GM19452 (cell line): ENCODE data around the gene PNPLA6.

ENCODE experiments used
- ATAC-seq: cut with Tn5 transposase; IDR thresholded peaks from one replicate; pipeline ENCODE4 v1.9.1; 2021; ENCODE audit not compliant: unreplicated experiment

The PNPLA6 gene

DNA sequence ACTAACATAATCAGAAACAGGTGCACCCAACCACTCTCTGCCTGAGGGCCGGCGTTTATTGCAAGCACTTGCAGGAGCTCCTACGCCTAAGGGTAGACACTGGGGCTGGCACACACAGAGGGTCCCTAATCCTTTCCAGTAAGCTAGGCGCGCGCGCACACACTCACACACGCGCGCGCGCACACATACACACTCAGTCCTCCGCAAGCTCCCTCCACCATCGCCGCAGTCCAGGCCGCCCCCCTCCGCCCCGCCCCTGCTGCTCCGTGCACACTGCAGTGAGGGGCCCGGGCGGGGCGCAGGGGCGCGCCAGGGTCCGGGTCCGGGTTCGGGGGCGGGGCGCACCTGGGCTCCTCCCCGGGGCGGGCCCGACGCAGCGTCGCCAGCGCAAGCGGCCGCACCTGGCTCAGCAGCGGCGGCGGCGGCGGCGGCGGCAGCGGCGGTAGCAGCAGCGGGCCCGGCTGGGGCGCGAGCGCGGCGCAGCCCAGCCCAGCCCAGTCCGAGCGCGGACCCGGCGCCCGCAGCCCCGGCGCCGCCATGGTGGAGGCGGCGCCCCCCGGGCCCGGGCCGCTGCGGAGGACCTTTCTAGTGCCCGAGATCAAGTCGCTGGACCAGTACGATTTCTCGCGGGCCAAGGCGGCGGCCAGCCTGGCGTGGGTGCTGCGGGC, 60.1 kb downstream of the PNPLA6 start, which contains the start of gene CAMSAP3:
Gene CAMSAP3 (plus strand): TSS at position 398 of the 668 bp plus-strand sequence. CDS start 140 bp downstream, at position 538.
- ATAC-seq: no peak

DNA sequence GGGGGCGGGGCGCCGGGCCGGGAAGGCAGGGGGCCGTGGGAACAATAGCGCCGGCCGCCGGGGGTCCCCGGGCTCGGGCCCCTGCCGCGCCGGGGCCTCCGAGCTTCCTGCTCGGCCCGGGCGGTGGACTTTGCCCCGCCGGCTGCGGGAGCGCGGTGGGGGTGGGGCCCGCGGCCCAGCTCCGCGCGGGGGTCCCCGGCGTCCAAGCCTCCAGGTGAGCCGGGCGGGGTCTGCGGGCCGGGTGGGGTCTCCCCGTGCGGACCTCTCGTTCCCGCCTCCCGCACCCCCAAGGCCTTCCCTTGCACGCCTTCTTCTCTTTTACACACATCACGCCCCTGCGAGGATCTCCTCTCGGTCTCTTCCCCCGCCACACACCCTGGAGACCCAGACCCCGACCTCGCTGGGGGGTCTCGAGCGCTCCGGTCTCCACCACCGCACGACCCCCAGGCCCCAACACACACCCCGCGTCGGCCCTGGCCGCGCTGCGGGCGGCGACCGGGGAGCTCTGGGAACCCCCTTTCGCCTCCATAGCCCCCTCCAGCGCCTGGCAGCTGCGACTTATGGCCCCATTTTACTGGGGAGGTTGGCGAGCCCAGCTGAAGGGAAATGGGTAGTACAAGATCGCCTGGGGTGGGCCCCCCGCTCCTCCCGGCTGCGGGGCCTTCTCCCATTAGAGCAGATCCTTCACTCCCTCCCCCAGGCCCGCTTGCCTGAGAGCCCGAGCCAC, 60.9 kb downstream of the PNPLA6 start:
- no peak for ATAC-seq

DNA sequence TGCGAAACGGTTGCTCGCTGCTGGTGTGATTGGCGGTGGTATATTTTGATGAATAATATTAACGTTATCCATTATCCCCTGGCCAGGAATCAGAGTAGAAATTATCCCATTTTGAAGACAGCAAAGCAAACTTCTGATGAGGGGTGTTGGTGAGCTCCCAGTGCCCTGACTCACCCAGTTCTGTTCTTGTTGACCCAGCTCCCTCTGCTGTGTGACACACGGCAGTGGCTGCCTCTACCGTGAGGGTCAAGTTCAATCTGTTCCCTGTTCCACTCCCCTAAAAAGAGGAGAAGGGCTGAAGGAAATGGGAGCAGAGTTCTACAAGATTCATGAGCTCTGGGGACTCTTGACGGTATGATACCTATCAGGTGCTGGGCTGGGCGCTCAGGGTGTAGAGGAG, 62.2 kb downstream of the PNPLA6 start:
- ATAC-seq: no peak

DNA sequence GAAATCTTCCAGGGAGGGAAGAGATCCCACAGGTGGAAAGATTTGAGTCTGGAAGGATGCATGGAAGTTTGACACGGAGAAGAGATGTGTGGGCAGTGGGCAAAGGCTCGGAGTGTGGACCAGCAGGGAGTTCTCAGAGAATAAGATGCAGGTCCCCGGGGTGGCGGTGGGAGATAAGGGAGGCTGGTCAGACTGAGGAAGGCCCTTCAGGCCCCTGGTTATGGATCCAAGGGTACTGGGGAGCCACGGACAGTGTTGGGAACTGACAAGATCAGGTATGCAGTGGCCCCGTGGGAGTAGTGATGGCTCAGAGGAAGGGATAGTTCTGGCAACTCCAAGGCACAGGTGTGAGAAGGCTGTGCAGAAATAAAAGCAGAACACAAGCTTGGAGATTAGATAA, 62.7 kb downstream of the PNPLA6 start:
- no peak for ATAC-seq

DNA sequence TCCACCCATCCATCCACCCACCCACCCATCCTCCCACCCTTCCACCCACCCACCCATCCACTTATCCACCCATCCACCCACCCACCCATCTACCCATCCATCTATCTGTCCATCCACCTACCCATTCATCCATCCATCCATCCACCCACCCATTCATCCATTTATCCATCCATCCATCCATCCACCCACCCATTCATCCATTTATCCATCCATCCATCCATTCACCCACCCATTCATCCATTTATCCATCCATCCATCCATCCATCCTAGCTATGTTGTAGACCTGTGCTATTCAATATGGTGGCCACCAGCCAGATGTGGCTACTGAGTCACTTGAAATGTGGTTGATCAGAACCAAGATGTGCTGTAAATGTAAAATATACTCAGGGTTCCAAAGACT, 65.2 kb downstream of the PNPLA6 start:
- no peak for ATAC-seq

DNA sequence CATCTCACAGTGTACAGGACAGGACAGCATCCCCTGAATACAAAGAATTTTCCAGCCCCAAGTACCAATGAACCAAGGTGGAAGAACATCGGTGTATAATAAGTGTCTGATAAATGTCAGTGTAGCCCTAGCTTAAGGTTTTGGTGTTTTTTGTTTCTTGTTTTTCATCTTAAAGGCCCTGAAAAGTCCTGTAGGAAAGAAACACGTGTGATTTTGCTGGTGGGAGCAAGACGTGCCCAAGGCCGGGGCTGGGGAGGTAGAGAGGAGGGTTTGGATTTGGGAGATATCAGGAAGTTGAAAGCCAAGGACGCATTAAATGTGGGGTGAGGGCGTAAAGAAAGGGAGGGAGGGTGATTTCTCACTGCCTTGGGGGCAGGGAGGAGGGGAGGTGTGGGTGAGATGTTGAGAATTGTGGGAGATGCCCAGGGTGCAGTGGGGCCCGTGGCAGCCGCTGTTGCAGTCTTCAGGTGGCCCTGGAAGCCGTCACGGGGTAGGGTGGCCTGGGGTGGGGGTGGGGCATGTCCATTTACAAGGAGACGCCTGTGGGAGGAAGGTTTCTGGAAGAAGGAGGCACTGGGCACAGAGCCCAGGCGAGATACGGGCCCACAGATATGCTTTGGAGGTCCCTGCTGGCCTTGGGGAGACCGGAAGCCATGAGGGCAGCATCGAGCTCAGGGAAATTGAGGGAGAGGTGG, 66.9 kb downstream of the PNPLA6 start:
- no peak for ATAC-seq

DNA sequence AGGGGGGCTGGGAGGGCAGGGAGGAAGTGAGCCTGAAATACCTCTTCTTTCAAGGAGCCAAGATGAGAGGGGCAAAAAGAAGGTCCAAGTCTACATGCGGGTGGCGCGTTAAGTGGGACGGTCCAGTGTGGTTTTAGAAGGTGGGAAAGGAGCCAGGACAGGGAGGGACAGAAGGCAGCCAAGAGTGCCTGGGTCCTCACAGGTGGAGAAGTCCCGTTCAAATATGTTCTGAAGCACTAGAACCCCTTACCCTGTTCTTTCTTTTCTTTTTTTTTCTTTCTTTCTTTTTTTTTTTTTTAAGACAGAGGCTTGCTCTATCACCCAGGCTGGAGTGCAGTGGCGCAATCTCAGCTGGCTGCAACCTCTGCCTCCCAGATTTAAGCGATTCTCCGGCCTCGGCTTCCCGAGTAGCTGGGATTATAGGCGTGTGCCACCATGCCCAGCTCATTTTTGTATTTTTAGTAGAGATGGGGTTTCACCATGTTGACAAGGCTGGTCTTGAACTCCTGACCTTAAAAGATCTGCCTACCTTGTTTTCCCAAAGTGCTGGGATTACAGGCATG, 67.5 kb downstream of the PNPLA6 start:
- no peak for ATAC-seq

DNA sequence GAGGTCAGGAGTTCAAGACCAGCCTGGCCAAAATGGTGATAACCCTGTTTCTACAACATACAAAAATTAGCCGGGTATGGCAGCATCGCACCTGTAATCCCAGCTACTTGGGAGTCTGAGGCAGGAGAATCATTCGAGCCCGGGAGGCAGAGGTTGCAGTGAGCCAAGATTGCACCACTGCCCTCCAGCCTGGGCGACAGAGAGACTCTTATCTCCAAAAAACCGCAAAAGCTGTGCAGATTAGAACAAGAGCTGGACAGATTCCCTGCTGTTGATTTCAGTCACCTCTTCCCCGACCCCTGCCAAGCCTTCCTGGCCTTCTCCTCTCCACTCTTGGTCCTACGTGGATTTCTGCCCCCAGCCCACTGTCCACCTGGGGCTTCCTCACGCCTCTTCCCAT, 68.4 kb downstream of the PNPLA6 start:
- ATAC-seq: no peak

DNA sequence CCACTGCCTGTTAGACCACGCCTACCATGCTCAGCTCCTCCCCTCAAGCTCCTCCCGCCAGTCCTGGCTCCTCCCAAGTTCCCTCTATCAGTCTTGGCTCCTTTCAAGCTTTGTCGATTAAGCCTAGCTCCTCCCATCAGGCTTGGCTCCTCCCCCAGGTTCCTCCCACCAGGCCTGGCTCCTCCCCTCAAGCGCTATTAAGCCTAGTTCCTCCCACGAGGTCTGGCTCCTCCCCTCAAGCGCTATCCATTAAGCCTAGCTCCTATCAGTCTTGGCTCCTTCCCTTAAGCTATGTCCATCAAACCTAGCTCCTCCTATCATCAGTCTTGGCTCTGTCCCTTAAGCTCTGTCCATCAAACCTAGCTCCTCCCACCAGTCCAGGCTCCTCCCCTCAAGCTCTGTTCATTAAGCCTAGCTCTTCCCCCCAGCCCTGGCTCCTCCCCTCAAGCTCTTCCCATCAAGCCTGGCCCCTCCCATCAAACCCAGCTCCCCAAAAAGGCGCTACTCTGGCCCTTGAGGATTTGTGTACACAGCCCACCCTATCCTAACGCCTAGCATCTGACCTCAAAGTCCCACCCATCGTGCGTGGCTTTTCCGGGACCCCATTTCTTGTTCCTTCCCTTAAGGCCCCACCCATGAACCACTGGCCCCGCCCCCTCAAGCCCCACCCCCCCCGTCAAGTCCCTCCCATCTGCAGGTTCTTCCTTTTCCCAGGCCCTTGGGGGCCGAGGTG, 70.1 kb downstream of the PNPLA6 start:
- no peak for ATAC-seq

DNA sequence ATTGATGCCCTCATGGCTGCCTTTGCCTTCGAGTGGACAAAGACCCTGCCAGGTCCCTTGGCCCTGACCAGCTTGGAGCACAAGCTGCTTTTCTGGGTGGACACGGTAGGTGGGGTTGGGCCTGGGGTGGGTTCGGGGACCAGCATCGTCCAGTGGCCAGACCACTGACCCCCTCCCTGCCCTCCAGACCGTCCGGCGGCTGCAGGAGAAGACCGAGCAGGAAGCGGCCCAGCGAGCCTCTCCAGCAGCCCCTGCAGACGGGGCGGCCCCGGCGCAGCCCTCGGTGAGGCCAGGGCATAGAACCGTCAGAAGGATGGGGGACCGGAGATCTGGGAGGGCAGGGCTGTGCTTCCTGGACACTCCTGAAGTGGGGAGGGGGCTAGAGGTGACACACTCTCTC, 70.8 kb downstream of the PNPLA6 start:
- no peak for ATAC-seq

DNA sequence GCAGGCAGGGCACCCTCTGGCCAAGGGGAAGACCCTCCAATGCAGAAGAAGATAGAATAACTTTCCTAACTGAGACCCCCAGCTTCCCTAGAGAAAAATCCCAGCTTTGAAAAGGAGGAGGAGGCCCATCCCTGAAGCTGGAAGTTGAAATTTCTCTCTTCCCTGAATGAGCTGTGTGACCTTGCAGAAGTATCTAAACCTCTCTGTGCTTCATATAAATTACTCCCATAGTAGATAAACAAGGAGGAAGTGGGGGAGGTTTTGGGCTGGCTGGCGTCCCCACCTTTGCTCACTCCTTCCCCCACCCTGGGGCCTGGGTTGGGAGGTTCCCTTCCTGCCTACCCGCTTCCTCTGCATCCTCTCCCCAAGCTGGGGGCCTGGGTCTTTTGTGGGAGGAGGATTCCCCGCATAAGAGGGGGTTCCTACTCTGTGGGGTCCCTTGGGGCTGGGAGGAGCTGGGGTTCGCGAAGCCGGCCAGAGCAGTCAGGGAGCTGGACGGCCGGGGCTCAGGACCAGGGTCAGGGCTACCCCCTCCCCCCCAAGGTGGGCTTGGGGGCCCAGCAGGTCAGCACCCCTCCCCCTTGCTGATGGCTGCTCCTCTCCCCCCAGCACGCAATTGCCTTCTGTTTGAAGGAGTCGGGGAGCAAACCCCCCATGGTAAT, 71.8 kb downstream of the PNPLA6 start:
- ATAC-seq: no peak

DNA sequence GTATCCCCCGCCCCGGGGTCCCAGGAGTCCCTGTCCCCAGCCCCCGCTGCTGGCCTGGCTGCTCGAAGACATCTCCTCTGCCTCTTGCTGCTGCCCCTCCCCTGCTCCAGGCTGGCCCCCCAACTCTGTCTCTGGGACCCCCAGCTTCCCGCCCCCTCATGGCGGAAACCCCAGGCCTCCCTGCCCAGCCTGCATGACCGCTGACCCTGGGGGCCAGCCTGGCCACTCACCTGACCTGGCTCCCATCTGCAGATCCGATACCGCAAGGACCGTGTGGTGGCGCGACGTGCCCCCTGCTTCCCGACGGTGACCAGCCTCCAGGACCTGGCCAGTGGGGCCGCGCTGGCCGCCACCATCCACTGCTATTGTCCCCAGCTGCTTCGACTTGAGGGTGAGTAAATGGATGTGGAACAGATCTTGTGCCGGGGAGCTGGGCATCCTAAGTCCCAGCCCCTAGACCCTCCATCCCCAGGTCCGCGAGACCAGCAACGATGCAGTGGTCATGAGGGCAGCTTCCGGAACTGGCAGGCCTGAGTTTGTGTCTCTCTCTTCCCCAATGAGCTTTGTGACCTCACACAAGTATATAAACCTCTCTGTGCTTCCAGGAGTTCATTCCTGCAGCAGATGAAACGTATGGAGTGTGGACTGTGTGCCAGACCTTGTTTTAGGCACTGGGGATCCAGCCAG, 72.5 kb downstream of the PNPLA6 start:
- no peak for ATAC-seq

DNA sequence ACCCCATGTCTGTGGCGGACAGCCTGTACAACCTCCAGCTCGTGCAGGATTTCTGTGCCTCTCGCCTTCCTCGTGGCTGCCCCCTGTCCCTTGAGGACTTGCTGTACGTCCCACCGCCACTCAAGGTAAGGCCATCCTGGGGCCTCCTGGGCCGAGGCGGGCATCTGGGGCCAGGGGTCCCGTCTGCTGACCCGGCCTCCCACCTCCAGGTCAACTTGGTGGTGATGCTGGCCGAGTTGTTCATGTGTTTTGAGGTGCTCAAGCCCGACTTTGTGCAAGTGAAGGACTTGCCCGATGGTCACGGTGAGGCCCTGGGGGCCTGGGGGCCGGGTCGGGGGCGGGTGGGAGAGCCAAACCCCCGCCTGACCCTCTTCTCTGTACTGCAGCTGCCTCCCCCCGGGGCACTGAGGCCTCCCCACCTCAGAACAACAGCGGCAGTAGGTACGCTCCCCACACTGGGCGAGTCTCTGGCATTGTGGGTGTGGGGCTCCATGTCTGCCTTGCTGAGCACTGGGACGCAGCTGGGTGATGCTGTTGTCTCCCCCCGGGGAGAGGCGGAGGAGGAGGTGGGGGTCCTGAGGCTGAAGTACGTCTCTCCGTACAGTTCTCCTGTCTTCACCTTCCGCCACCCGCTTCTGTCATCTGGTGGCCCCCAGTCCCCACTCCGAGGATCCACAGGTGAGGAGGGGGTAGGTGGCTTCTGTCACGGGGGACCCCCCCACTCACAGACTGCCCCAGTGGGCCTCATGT, 75.1 kb downstream of the PNPLA6 start:
- ATAC-seq: no peak
